Measurements from ENCODE around the gene MRPS17.

MRPS17 gene

GRCh38 chr7:55951637-55952351, at the start of gene MRPS17:
Gene MRPS17 (plus strand): TSS chr7:55951877. CDS start chr7:55953196, 1,319 bp downstream.
- H3K79me2 ChIP-seq (ENCODE audit: control insufficient read depth, low read length), result peaks cover 31% of the 10 kb centered on the region
- H3K4me2 ChIP-seq (ENCODE audit: low read length), result peak within 1 kb of the TSS; percentile 87
- H3F3A ChIP-seq (ENCODE audit: control insufficient read depth, insufficient read depth), result no peaks in the 10 kb centered on the region
- H3K27me3 ChIP-seq (ENCODE audit: control insufficient read depth, low read length), result no peaks in the 10 kb centered on the region
- TF ChIP-seq, protein P1, sequence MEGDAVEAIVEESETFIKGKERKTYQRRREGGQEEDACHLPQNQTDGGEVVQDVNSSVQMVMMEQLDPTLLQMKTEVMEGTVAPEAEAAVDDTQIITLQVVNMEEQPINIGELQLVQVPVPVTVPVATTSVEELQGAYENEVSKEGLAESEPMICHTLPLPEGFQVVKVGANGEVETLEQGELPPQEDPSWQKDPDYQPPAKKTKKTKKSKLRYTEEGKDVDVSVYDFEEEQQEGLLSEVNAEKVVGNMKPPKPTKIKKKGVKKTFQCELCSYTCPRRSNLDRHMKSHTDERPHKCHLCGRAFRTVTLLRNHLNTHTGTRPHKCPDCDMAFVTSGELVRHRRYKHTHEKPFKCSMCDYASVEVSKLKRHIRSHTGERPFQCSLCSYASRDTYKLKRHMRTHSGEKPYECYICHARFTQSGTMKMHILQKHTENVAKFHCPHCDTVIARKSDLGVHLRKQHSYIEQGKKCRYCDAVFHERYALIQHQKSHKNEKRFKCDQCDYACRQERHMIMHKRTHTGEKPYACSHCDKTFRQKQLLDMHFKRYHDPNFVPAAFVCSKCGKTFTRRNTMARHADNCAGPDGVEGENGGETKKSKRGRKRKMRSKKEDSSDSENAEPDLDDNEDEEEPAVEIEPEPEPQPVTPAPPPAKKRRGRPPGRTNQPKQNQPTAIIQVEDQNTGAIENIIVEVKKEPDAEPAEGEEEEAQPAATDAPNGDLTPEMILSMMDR (IDR thresholded peaks at IDR 0.05; ENCODE audit: low read depth, low read length, poor library complexity, severe bottlenecking), result no peak
- TF ChIP-seq EZH2phosphoT487 (IDR thresholded peaks at IDR 0.05; ENCODE audit: borderline replicate concordance, low read length), result no peak
- peaks cover 10% of the 10 kb centered on the region for H3K4me1 ChIP-seq (ENCODE audit: control insufficient read depth, low read length)
- H3K9me3 ChIP-seq (ENCODE audit: control insufficient read depth, insufficient read depth, low read length), result no peaks in the 10 kb centered on the region
- H3K9me2 ChIP-seq (replicated peaks; ENCODE audit: control insufficient read depth, low read length), result no peaks in the 10 kb centered on the region
- H4K20me1 ChIP-seq (ENCODE audit: control insufficient read depth, insufficient read depth, low read depth, low read length), result peaks cover 6% of the 10 kb centered on the region; the same call in 1 of the 2 replicates
- H3K27ac ChIP-seq (ENCODE audit: low read depth, low read length), result 0 out of 2 replicates have a peak within 1 kb of the TSS, but pooled peaks have one; percentile 3
- peaks cover 40% of the 10 kb centered on the region for H3K36me3 ChIP-seq (ENCODE audit: control insufficient read depth, low read length)
- peak within 1 kb of the TSS; percentile 97 for H3K4me3 ChIP-seq (ENCODE audit: low read length)

DNA sequence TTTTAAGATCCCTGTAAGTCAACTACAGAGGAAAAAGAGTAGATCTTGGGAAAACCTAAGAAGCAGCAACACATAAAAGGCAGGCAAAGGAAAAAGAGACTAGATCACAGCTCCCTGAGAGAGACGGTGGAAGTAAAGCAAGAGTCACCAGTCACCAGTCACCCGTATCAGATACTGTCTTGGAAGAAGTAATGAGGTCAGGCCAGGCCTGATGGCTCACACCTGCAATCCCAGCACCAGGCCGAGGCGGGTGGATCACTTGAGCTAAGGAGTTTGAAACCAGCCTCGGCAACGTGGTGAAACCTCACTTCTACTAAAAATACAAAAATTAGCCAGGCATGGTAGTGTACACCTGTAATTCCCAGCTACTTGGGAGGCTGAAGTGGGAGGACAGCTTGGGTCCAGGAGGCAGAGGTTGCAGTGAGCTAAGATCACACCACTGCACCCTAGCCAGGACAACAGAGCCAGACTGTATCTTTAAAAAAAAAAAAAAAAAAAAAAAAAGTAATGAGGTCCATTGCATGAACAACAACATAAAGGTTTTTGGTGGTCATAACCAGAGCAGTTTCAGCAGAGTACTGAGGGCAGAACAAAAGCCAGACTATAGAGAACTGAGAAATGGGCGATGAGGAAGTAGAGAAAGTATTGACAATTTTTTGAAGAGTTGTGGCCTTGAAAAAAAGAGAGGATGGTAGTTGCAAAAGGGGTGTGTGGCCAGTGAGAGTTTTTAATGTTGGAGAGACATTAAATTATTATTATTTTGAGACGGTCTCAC, 47.5 kb upstream of the MRPS17 start:
- 0 out of 2 replicates have a peak, but pooled peaks cover 3% of the 10 kb centered on the region for H3F3A ChIP-seq (ENCODE audit: control insufficient read depth, insufficient read depth)
- no peak overlapping the region for H3K27ac ChIP-seq (ENCODE audit: low read depth, low read length)
- H3K4me3 ChIP-seq (ENCODE audit: low read length), result no peak overlapping the region
- TF ChIP-seq, protein P1 (IDR thresholded peaks at IDR 0.05; ENCODE audit: low read depth, low read length, poor library complexity, severe bottlenecking), result no peak
- TF ChIP-seq EZH2phosphoT487 (IDR thresholded peaks at IDR 0.05; ENCODE audit: borderline replicate concordance, low read length), result no peak
- H4K20me1 ChIP-seq (ENCODE audit: control insufficient read depth, insufficient read depth, low read depth, low read length), result no peaks in the 10 kb centered on the region
- no peaks in the 10 kb centered on the region for H3K27me3 ChIP-seq (ENCODE audit: control insufficient read depth, low read length)
- H3K4me2 ChIP-seq (ENCODE audit: low read length), result no peak overlapping the region
- H3K9me3 ChIP-seq (ENCODE audit: control insufficient read depth, insufficient read depth, low read length), result peaks cover 3% of the 10 kb centered on the region; the same call in 1 of the 2 replicates
- H3K9me2 ChIP-seq (replicated peaks; ENCODE audit: control insufficient read depth, low read length), result no peaks in the 10 kb centered on the region
- H3K79me2 ChIP-seq (ENCODE audit: control insufficient read depth, low read length), result no peaks in the 10 kb centered on the region
- no peaks in the 10 kb centered on the region for H3K4me1 ChIP-seq (ENCODE audit: control insufficient read depth, low read length)
- H3K36me3 ChIP-seq (ENCODE audit: control insufficient read depth, low read length), result peaks cover 3% of the 10 kb centered on the region; the same call in 1 of the 2 replicates

- Histone ChIP-seq H3K9me3 (ENCODE audit: control insufficient read depth, insufficient read depth, low read length) (no peaks in the 10 kb centered on the region), H3K79me2 (ENCODE audit: control insufficient read depth, low read length) (no peaks in the 10 kb centered on the region), H4K20me1 (ENCODE audit: control insufficient read depth, insufficient read depth, low read depth, low read length) (no peaks in the 10 kb centered on the region), H3K36me3 (ENCODE audit: control insufficient read depth, low read length) (0 out of 2 replicates have a peak, but pooled peaks cover 4% of the 10 kb centered on the region), H3K9me2 (replicated peaks; ENCODE audit: control insufficient read depth, low read length) (no peaks in the 10 kb centered on the region), H3K27ac (ENCODE audit: low read depth, low read length) (no peak overlapping the region), H3K4me3 (ENCODE audit: low read length) (no peak overlapping the region), H3K4me2 (ENCODE audit: low read length) (no peak overlapping the region), H3K4me1 (ENCODE audit: control insufficient read depth, low read length) (no peaks in the 10 kb centered on the region), H3K27me3 (ENCODE audit: control insufficient read depth, low read length) (no peaks in the 10 kb centered on the region), H3F3A (ENCODE audit: control insufficient read depth, insufficient read depth) (no peaks in the 10 kb centered on the region)
- no peak for TF ChIP-seq EZH2phosphoT487 (IDR thresholded peaks at IDR 0.05; ENCODE audit: borderline replicate concordance, low read length)
- TF ChIP-seq, protein P1 (IDR thresholded peaks at IDR 0.05; ENCODE audit: low read depth, low read length, poor library complexity, severe bottlenecking), result no peak
Observed at GRCh38 chr7:55912748-55913158, 38.9 kb upstream of the MRPS17 start.
